ENCODE data around the gene MCF2L.

- no peak for TF ChIP-seq POLR2A (IDR thresholded peaks at IDR 0.05; ENCODE audit: low read depth, low read length)
- TF ChIP-seq PAX5 (IDR thresholded peaks at IDR 0.05; ENCODE audit: insufficient read depth, low read length, severe bottlenecking), result no peak
- no peak for TF ChIP-seq POLR2AphosphoS5 (IDR thresholded peaks at IDR 0.05; ENCODE audit: low read depth, low read length)
- TF ChIP-seq TAF1 (IDR thresholded peaks at IDR 0.05; ENCODE audit: low read depth, low read length), result no peak
- TF ChIP-seq SPI1 (IDR thresholded peaks at IDR 0.05; ENCODE audit: low read depth, low read length), result no peak
- TF ChIP-seq POU2F2 (IDR thresholded peaks at IDR 0.05; ENCODE audit: low read depth, low read length), result no peak
Measured at GRCh38 chr13:113142876-113143275, 173.9 kb downstream of the MCF2L start.

Data from GM12891 (cell line).